Adrenal gland (tissue), 5 donors: Measurements from ENCODE around the gene PHC2.

Experiments
- POLR2A ChIP-seq, 2 donors: fragments of 450-650 bp; IDR thresholded peaks; one replicate each; pipeline ENCODE4 v1.6.1; 2017; ENCODE audit warnings: antibody characterized with exemption in 2 of 2, mild to moderate bottlenecking in 2 of 2, moderate library complexity in 1 of 2
- TF ChIP-seq, protein P1 (sequence below), 6 experiments: fragments of 450-650 bp in 4 of 6; fragments of 200-600 bp in 2 of 6; sonication (generic) in 1 of 6; IDR thresholded peaks; 1 replicate in 5 of 6; 2 replicates in 1 of 6; pipeline versions ENCODE4 v1.5.1 to v1.8.0; 2016 to 2021; ENCODE audit warnings: antibody characterized with exemption in 6 of 6, mild to moderate bottlenecking in 2 of 6, moderate library complexity in 1 of 6
- donor health status: DM: no; HTN: no; CAD: no.

DNA sequence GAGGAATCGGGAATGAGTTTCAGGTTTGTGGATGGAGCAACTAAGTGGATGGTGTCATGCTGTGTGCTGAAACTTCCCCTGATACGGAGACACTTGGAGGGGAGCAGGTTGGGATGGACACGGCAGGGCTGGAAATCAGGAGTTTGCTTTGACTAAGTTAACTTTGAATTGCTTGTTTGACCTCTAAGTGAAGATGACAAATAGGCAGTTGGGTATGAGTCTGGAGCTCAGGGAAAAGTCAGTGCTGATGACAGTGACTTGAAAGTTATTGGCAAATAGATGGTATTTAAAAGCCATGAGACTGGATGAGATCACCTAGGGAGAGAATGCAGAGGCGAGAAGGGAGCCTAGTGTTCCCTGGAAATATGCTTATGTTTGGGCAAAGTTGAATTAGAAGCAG is 28.8 kb upstream of the PHC2 start:
- TF ChIP-seq POLR2A (IDR thresholded peaks at IDR 0.05), result no peak
- TF ChIP-seq, protein P1, sequence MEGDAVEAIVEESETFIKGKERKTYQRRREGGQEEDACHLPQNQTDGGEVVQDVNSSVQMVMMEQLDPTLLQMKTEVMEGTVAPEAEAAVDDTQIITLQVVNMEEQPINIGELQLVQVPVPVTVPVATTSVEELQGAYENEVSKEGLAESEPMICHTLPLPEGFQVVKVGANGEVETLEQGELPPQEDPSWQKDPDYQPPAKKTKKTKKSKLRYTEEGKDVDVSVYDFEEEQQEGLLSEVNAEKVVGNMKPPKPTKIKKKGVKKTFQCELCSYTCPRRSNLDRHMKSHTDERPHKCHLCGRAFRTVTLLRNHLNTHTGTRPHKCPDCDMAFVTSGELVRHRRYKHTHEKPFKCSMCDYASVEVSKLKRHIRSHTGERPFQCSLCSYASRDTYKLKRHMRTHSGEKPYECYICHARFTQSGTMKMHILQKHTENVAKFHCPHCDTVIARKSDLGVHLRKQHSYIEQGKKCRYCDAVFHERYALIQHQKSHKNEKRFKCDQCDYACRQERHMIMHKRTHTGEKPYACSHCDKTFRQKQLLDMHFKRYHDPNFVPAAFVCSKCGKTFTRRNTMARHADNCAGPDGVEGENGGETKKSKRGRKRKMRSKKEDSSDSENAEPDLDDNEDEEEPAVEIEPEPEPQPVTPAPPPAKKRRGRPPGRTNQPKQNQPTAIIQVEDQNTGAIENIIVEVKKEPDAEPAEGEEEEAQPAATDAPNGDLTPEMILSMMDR (IDR thresholded peaks at IDR 0.05), result no peak
